ENCODE data around the gene UST.
"Not testable (repeated sequence)": the region's sequence is repeated elsewhere in the genome, so short reads cannot be mapped to it uniquely, and the experiment has no call there.

Gene UST

GRCh38 chr6:148904896-148905870 is 158.4 kb downstream of the UST start:
- no peak for DNase-seq (ENCODE audit: low spot score)

GRCh38 chr6:148905901-148906300 is 159.1 kb downstream of the UST start:
- no peak for DNase-seq (ENCODE audit: low spot score)

- no peak for DNase-seq (ENCODE audit: low spot score)
These were observed 159.6 kb downstream of the UST start for GRCh38 chr6:148906386-148906785.

- no peak for DNase-seq (ENCODE audit: low spot score)
These were observed 160.7 kb downstream of the UST start for GRCh38 chr6:148907573-148907972.

GRCh38 chr6:148912252-148912651 is 165.4 kb downstream of the UST start:
- no peak for DNase-seq (ENCODE audit: low spot score)

GRCh38 chr6:148915810-148916209 is 169.0 kb downstream of the UST start:
- DNase-seq (ENCODE audit: low spot score), result no peak

- DNase-seq (ENCODE audit: low spot score), result not testable (repeated sequence)
These were observed 169.7 kb downstream of the UST start for GRCh38 chr6:148916485-148916884.

GRCh38 chr6:148924226-148925012 is 177.6 kb downstream of the UST start:
- DNase-seq (ENCODE audit: low spot score), result no peak

GRCh38 chr6:148925701-148926100 is 178.9 kb downstream of the UST start:
- no peak for DNase-seq (ENCODE audit: low spot score)

- DNase-seq (ENCODE audit: low spot score), result no peak
These were observed 179.6 kb downstream of the UST start for GRCh38 chr6:148926478-148926877.

- DNase-seq (ENCODE audit: low spot score), result no peak
These were observed 180.8 kb downstream of the UST start for GRCh38 chr6:148927586-148927985.

GRCh38 chr6:148928811-148929210 is 182.0 kb downstream of the UST start:
- DNase-seq (ENCODE audit: low spot score), result no peak

- DNase-seq (ENCODE audit: low spot score), result no peak
These were observed 185.4 kb downstream of the UST start for GRCh38 chr6:148932208-148932607.

- DNase-seq (ENCODE audit: low spot score), result no peak
These were observed 185.9 kb downstream of the UST start for GRCh38 chr6:148932731-148933130.

- no peak for DNase-seq (ENCODE audit: low spot score)
These were observed 187.7 kb downstream of the UST start for GRCh38 chr6:148934539-148934938.

- no peak for DNase-seq (ENCODE audit: low spot score)
These were observed 188.1 kb downstream of the UST start for GRCh38 chr6:148934961-148935360.

- DNase-seq (ENCODE audit: low spot score), result no peak
These were observed 189.0 kb downstream of the UST start for GRCh38 chr6:148935705-148936435.

GRCh38 chr6:148943451-148943850 is 196.6 kb downstream of the UST start:
- no peak for DNase-seq (ENCODE audit: low spot score)

GRCh38 chr6:148944608-148945007 is 197.8 kb downstream of the UST start:
- DNase-seq (ENCODE audit: low spot score), result no peak

- DNase-seq (ENCODE audit: low spot score), result no peak
These were observed 198.6 kb downstream of the UST start for GRCh38 chr6:148945301-148946021.

- peak; percentile 83 for DNase-seq (ENCODE audit: low spot score)
These were observed 201.0 kb downstream of the UST start for GRCh38 chr6:148947621-148948444.
